ENCODE measurements around the gene APLP1. TPM values are rescaled to one million over a fixed set of nuclear protein-coding genes. Genes with fewer than 3 reads are reported as not detected.
"Not testable (repeated sequence)": the region's sequence is repeated elsewhere in the genome, so short reads cannot be mapped to it uniquely, and the experiment has no call there.

APLP1 gene
- polyA plus RNA-seq, 1 donor from 2014 or later = 407 TPM

GRCh38 chr19:35889370-35890112 is 21.2 kb downstream of the APLP1 start:
- TF ChIP-seq MXI1 (conservative IDR thresholded peaks at IDR 0.05; ENCODE audit: poor library complexity, severe bottlenecking) = no peak
- TF ChIP-seq EP300 (conservative IDR thresholded peaks at IDR 0.05; ENCODE audit: poor library complexity, severe bottlenecking) = no peak
- TF ChIP-seq SMC3 (conservative IDR thresholded peaks at IDR 0.05; ENCODE audit: poor library complexity) = no peak
- TF ChIP-seq POLR2AphosphoS5 (IDR thresholded peaks at IDR 0.05) = no peak
- no peak for TF ChIP-seq EZH2 (IDR thresholded peaks at IDR 0.05; ENCODE audit: borderline replicate concordance, insufficient read depth, low read length, poor library complexity, severe bottlenecking)
- TF ChIP-seq RAD21 (conservative IDR thresholded peaks at IDR 0.05) = no peak
- no peak for TF ChIP-seq REST (IDR thresholded peaks at IDR 0.05; ENCODE audit: borderline replicate concordance)
- TF ChIP-seq, protein P1, sequence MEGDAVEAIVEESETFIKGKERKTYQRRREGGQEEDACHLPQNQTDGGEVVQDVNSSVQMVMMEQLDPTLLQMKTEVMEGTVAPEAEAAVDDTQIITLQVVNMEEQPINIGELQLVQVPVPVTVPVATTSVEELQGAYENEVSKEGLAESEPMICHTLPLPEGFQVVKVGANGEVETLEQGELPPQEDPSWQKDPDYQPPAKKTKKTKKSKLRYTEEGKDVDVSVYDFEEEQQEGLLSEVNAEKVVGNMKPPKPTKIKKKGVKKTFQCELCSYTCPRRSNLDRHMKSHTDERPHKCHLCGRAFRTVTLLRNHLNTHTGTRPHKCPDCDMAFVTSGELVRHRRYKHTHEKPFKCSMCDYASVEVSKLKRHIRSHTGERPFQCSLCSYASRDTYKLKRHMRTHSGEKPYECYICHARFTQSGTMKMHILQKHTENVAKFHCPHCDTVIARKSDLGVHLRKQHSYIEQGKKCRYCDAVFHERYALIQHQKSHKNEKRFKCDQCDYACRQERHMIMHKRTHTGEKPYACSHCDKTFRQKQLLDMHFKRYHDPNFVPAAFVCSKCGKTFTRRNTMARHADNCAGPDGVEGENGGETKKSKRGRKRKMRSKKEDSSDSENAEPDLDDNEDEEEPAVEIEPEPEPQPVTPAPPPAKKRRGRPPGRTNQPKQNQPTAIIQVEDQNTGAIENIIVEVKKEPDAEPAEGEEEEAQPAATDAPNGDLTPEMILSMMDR (IDR thresholded peaks at IDR 0.05; ENCODE audit: poor library complexity, severe bottlenecking) = no peak

GRCh38 chr19:35890113-35890650 is 21.8 kb downstream of the APLP1 start:
- H3K36me3 ChIP-seq (ENCODE audit: insufficient read depth, low read length) = peaks cover 3% of the 10 kb centered on the region
- no peaks in the 10 kb centered on the region for H3K9me3 ChIP-seq (ENCODE audit: low read length)
- no peaks in the 10 kb centered on the region for H3F3A ChIP-seq (ENCODE audit: insufficient read depth, low read length, poor library complexity, severe bottlenecking)
- no peaks in the 10 kb centered on the region for H3K9me2 ChIP-seq (ENCODE audit: insufficient read depth, low read length)
- TF ChIP-seq POLR2AphosphoS5 (IDR thresholded peaks at IDR 0.05) (no peak), EZH2 (IDR thresholded peaks at IDR 0.05; ENCODE audit: borderline replicate concordance, insufficient read depth, low read length, poor library complexity, severe bottlenecking) (no peak), TAF1 (IDR thresholded peaks at IDR 0.05; ENCODE audit: low read depth) (no peak), MXI1 (conservative IDR thresholded peaks at IDR 0.05; ENCODE audit: poor library complexity, severe bottlenecking) (no peak), SMC3 (conservative IDR thresholded peaks at IDR 0.05; ENCODE audit: poor library complexity) (no peak), RAD21 (conservative IDR thresholded peaks at IDR 0.05) (no peak), REST (IDR thresholded peaks at IDR 0.05; ENCODE audit: borderline replicate concordance) (no peak), EP300 (conservative IDR thresholded peaks at IDR 0.05; ENCODE audit: poor library complexity, severe bottlenecking) (no peak)
- TF ChIP-seq, protein P1 (IDR thresholded peaks at IDR 0.05; ENCODE audit: poor library complexity, severe bottlenecking) = no peak
- no peaks in the 10 kb centered on the region for H3K79me2 ChIP-seq (replicated peaks; ENCODE audit: insufficient read depth, low read length)
- H3K27me3 ChIP-seq (ENCODE audit: insufficient read depth, low read depth, low read length) = no peaks in the 10 kb centered on the region
- no peak overlapping the region for H3K27ac ChIP-seq (ENCODE audit: low read length)
- H3K4me2 ChIP-seq (ENCODE audit: low read length) = no peak overlapping the region
- no peak overlapping the region for H3K9ac ChIP-seq (ENCODE audit: low read length)
- no peak overlapping the region for H3K4me3 ChIP-seq (ENCODE audit: low read length)
- H2AFZ ChIP-seq (ENCODE audit: low read depth, low read length) = no peak overlapping the region
- no peaks in the 10 kb centered on the region for H4K20me1 ChIP-seq (ENCODE audit: insufficient read depth)

More at GRCh38 chr19:35889370-35890112, 21.2 kb downstream of the APLP1 start:
- Histone ChIP-seq H3K79me2 (replicated peaks; ENCODE audit: insufficient read depth, low read length) (no peaks in the 10 kb centered on the region), H3K27ac (ENCODE audit: low read length) (no peak overlapping the region), H3K4me2 (ENCODE audit: low read length) (no peak overlapping the region), H3F3A (ENCODE audit: insufficient read depth, low read length, poor library complexity, severe bottlenecking) (no peaks in the 10 kb centered on the region), H2AFZ (ENCODE audit: low read depth, low read length) (no peak overlapping the region), H3K9me2 (ENCODE audit: insufficient read depth, low read length) (no peaks in the 10 kb centered on the region), H3K27me3 (ENCODE audit: insufficient read depth, low read depth, low read length) (no peaks in the 10 kb centered on the region), H3K36me3 (ENCODE audit: insufficient read depth, low read length) (peaks cover 3% of the 10 kb centered on the region), H3K4me3 (ENCODE audit: low read length) (no peak overlapping the region), H3K9me3 (ENCODE audit: low read length) (no peaks in the 10 kb centered on the region), H4K20me1 (ENCODE audit: insufficient read depth) (no peaks in the 10 kb centered on the region), H3K9ac (ENCODE audit: low read length) (no peak overlapping the region)

- not testable (repeated sequence) for H3K9ac ChIP-seq (ENCODE audit: low read length); H3K4me3 ChIP-seq (ENCODE audit: low read length); H3K4me2 ChIP-seq (ENCODE audit: low read length); H3K9me2 ChIP-seq (ENCODE audit: insufficient read depth, low read length); H4K20me1 ChIP-seq (ENCODE audit: insufficient read depth); H3K36me3 ChIP-seq (ENCODE audit: insufficient read depth, low read length); H3K27ac ChIP-seq (ENCODE audit: low read length); H3K79me2 ChIP-seq (replicated peaks; ENCODE audit: insufficient read depth, low read length); H3F3A ChIP-seq (ENCODE audit: insufficient read depth, low read length, poor library complexity, severe bottlenecking); H3K9me3 ChIP-seq (ENCODE audit: low read length); H2AFZ ChIP-seq (ENCODE audit: low read depth, low read length); H3K27me3 ChIP-seq (ENCODE audit: insufficient read depth, low read depth, low read length)
These were observed 23.4 kb downstream of the APLP1 start for GRCh38 chr19:35891819-35892218.
